GM12874 (cell line): Measurements from ENCODE around the gene MYO5A.

ENCODE experiments used
- CTCF ChIP-seq: IDR thresholded peaks from 2 replicates; pipeline ENCODE4 v1.5.1; 2011; ENCODE audit warnings: low read depth, mild to moderate bottlenecking, control low read depth, low read length, moderate library complexity; ENCODE audit not compliant: insufficient read depth

Gene MYO5A

GRCh38 chr15:52306270-52306669 is 222.4 kb downstream of the MYO5A start:
- TF ChIP-seq CTCF = no peak

- TF ChIP-seq CTCF = no peak
Measured at GRCh38 chr15:52303093-52303772, 225.4 kb downstream of the MYO5A start.

GRCh38 chr15:52301265-52301847 is 227.3 kb downstream of the MYO5A start:
- TF ChIP-seq CTCF = no peak

- TF ChIP-seq CTCF = no peak
Measured at GRCh38 chr15:52295421-52296001, 233.2 kb downstream of the MYO5A start, which contains the start of gene MYO5C. TSS of gene MYO5C (minus strand) at chr15:52295804. CDS start at chr15:52295636, 168 bp downstream.

GRCh38 chr15:52294881-52295420 is 233.7 kb downstream of the MYO5A start:
- TF ChIP-seq CTCF = no peak

GRCh38 chr15:52292780-52293392 is 235.8 kb downstream of the MYO5A start:
- no peak for TF ChIP-seq CTCF

GRCh38 chr15:52291204-52291603 is 237.5 kb downstream of the MYO5A start:
- TF ChIP-seq CTCF = no peak
